ENCODE measurements around the gene TSC22D2.

DNA sequence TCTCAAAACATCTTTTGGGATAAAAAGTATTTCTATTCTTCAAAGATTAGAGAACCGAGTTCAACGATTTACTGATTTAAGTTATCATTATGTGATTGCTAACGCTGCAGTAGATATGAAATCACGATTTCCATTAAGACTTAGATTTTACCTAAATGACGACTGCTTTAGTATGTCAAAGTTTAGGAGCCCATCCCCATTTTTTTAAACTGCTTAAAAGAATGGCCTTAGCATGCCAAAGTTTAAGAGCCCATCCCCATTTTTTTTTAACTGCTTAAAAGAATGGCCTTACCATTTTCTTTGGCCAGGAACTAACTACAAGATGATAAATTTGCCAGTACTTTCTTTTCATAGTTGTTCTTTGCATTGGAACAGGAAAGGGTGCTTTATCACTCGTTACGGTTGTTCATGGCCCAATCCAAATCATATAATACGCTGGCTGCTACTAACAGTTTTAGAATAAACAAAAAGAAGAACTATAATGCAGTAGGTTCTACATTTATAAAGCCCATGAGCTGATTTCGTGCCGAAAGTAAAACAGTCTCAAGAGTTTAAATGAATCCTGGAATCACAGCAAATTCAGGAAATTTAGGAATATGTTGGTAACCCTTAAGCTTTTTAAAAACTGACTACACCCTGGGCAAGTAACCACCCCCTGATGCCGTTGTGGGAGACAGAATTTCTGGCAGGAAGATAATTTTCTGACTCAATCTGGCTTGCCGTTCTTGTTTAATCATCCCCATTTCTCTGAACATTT, 869 bp upstream of the TSC22D2 start:
- TF ChIP-seq, protein P1, sequence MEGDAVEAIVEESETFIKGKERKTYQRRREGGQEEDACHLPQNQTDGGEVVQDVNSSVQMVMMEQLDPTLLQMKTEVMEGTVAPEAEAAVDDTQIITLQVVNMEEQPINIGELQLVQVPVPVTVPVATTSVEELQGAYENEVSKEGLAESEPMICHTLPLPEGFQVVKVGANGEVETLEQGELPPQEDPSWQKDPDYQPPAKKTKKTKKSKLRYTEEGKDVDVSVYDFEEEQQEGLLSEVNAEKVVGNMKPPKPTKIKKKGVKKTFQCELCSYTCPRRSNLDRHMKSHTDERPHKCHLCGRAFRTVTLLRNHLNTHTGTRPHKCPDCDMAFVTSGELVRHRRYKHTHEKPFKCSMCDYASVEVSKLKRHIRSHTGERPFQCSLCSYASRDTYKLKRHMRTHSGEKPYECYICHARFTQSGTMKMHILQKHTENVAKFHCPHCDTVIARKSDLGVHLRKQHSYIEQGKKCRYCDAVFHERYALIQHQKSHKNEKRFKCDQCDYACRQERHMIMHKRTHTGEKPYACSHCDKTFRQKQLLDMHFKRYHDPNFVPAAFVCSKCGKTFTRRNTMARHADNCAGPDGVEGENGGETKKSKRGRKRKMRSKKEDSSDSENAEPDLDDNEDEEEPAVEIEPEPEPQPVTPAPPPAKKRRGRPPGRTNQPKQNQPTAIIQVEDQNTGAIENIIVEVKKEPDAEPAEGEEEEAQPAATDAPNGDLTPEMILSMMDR (IDR thresholded peaks at IDR 0.05; ENCODE audit: extremely low read depth in 1 of 2, insufficient read depth in 1 of 2, low read depth in 1 of 2, low read length in 2 of 2): no peak
- no peak for TF ChIP-seq POLR2AphosphoS5 (IDR thresholded peaks at IDR 0.05; ENCODE audit: insufficient read depth, low read depth, low read length)
- peak; percentile 51 for TF ChIP-seq POLR2A (IDR thresholded peaks at IDR 0.05; ENCODE audit: low read depth, low read length)
- TF ChIP-seq, protein P2, sequence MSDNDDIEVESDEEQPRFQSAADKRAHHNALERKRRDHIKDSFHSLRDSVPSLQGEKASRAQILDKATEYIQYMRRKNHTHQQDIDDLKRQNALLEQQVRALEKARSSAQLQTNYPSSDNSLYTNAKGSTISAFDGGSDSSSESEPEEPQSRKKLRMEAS (IDR thresholded peaks at IDR 0.05; ENCODE audit: insufficient read depth, insufficient read length): no peak
- no peak for TF ChIP-seq EZH2 (IDR thresholded peaks at IDR 0.05; ENCODE audit: borderline replicate concordance, low read depth, low read length, severe bottlenecking)
- no peak for TF ChIP-seq FOS (IDR thresholded peaks at IDR 0.05; ENCODE audit: borderline replicate concordance, insufficient read depth, low read length)
- no peak for TF ChIP-seq GATA2 (IDR thresholded peaks at IDR 0.05; ENCODE audit: insufficient read depth, insufficient read length, low read depth, low read length)
- TF ChIP-seq JUN (IDR thresholded peaks at IDR 0.05; ENCODE audit: borderline replicate concordance, insufficient read depth, insufficient read length, low read depth): no peak
- TF ChIP-seq MYC (IDR thresholded peaks at IDR 0.05; ENCODE audit: low read depth, low read length): no peak

All from endothelial cell of umbilical vein (primary cell).